Thyroid gland (tissue), 4 donors: Measurements from ENCODE around the gene GAMT.

Experiments used
- POLR2A ChIP-seq, 2 donors: fragments of 450-650 bp; IDR thresholded peaks; one replicate each; pipeline ENCODE4 v1.6.1; 2017; ENCODE audit warnings: antibody characterized with exemption in 2 of 2, mild to moderate bottlenecking in 2 of 2, moderate library complexity in 1 of 2
- TF ChIP-seq, protein P1 (sequence below), 6 experiments: fragments of 200-600 bp in 3 of 6; fragments of 450-650 bp in 3 of 6; sonication (generic) in 3 of 6; IDR thresholded peaks; one replicate each; pipeline ENCODE4 v1.5.1; 2016 to 2019; ENCODE audit warnings: antibody characterized with exemption in 6 of 6, mild to moderate bottlenecking in 2 of 6, inconsistent platforms in 1 of 6, moderate library complexity in 1 of 6

DNA sequence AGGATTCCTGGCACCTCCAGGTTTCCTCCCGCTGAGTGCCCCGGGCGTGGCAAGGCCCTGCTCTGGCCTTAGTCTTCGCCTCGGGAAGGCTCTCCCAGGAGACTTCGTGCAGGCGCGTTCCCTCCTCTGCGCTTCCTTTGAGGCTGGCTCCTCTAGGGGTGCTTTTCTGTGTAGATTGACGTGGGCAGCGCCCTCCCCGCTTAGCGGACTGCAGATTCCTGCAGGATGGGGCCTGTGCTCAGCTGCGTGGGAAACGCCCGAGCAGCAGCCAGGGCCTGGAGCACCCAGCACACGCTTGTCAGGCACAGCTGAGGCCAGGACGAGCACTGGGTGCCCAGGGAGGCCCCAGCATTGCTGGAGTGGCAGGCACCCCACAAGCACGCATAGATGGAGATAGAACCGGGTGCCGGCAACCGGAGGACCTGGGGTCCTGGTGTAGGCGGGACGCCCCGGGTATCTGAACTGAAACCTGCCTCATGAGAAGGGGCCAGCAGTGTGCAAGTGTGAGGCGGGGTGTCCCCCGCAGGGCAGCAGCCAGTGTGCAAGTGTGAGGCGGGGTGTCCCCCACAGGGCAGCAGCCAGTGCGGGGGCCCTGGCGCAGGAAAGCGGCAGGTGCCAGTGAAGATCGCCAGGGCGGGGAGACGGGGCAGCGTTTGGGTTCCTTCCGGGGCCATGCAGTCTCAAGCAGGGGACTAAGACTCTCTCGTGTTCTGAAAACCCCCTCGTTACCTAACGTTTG, 14.2 kb downstream of the GAMT start:
- no peak for TF ChIP-seq POLR2A (IDR thresholded peaks at IDR 0.05)
- TF ChIP-seq, protein P1, sequence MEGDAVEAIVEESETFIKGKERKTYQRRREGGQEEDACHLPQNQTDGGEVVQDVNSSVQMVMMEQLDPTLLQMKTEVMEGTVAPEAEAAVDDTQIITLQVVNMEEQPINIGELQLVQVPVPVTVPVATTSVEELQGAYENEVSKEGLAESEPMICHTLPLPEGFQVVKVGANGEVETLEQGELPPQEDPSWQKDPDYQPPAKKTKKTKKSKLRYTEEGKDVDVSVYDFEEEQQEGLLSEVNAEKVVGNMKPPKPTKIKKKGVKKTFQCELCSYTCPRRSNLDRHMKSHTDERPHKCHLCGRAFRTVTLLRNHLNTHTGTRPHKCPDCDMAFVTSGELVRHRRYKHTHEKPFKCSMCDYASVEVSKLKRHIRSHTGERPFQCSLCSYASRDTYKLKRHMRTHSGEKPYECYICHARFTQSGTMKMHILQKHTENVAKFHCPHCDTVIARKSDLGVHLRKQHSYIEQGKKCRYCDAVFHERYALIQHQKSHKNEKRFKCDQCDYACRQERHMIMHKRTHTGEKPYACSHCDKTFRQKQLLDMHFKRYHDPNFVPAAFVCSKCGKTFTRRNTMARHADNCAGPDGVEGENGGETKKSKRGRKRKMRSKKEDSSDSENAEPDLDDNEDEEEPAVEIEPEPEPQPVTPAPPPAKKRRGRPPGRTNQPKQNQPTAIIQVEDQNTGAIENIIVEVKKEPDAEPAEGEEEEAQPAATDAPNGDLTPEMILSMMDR (IDR thresholded peaks at IDR 0.05): no peak
